Activated CD4-positive, alpha-beta T cell treated with anti-CD3 and anti-CD28 coated beads for 24 hours (primary cell): Measurements from ENCODE around the gene VSX2.
"Not testable (repeated sequence)": the region's sequence is repeated elsewhere in the genome, so short reads cannot be mapped to it uniquely, and the experiment has no call there.

Experiments
- DNase-seq, 2 donors: peaks; one replicate each; pipeline ENCODE4 v3.0.0-alpha.2; 2020; ENCODE audit warnings: low read depth in 2 of 2

The VSX2 gene

DNA sequence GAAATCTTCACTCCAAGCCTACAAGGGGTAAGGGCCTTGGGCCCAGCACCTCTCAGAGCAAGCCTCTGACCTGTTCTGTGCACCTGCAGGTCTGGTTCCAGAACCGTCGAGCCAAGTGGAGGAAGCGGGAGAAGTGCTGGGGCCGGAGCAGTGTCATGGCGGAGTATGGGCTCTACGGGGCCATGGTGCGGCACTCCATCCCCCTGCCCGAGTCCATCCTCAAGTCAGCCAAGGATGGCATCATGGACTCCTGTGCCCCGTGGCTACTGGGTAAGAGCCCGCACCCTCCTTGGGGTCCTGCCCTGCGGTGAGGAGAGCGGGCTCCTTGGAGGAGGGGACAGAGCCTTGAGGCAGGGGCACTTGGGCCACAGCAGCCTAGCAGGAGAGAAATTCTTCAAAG is 20.3 kb downstream of the VSX2 start:
- no peak for DNase-seq

DNA sequence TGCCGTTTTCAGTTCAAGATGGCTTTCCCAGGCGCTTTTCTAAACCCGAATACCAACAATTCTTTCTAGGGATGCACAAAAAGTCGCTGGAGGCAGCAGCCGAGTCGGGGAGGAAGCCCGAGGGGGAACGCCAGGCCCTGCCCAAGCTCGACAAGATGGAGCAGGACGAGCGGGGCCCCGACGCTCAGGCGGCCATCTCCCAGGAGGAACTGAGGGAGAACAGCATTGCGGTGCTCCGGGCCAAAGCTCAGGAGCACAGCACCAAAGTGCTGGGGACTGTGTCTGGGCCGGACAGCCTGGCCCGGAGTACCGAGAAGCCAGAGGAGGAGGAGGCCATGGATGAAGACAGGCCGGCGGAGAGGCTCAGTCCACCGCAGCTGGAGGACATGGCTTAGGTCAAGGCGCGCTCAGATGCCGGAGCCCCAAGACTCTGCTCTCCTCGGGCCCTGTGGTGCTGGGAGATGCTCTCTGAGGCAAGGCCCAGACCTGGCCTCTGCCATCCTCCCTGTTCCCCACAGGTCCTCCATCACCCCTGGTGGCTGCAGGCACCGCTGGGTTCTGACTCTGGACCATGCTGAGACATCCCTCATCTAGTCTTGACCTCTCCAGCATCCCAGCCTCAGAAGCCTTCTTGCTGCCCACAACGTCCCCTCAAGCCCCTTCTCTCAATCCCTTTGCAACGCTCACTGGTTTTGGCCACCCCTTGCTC is 21.4 kb downstream of the VSX2 start:
- no peak for DNase-seq

DNA sequence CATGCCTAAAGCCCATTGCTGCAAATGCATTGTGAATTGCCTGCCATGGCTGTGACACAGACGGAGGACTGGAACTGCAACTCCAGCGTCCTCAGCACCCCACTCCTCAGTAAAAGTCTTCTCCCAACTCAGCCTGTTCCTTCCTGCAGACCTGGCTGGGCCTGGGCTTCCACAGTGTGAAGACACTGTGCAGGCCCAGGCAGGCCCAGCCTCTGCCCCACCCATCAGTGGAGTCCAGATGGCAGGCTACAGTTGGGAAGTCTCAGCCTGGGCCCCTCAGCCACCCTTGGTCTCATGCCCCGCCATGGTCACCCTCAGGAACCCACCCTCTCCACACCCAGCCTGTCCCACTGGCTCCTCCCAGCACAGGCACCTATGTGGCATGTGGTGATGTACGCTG is 22.0 kb downstream of the VSX2 start:
- DNase-seq: no peak

GRCh38 chr14:74262076-74262475 is 22.8 kb downstream of the VSX2 start:
- no peak for DNase-seq

GRCh38 chr14:74263181-74263580 is 23.9 kb downstream of the VSX2 start:
- no peak for DNase-seq

GRCh38 chr14:74263921-74264320 is 24.7 kb downstream of the VSX2 start:
- DNase-seq: no peak

DNA sequence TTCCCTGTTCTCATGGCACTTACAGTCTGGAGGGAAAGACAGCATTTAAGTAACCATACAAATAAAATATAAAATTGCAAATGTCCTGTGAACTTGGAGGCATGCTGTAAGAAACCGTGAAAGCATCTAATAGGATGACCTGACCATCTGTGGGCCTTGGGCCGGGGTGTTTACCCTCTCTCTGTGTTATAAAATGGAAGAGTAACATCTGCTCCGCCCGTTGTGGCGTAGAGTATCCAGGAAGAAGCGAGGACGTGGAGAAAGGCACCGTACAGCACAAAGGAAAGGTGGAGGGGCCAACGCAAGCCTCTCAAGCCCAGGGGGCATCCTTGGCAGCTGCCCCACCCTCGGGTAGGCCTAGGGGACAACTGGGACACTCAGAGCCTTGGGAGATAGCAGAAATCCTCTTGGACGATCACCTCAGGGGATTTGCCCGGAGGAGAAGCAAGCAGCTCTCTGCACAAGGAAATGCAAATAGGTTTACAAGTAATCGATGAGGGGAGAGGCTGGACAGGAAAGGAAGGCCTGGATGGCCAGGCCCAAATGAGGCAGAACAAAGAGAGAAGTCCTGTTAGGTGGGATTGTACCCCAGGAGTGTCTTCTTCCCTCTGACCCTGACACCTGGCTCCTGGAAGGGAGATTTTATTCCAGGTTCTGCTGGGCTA is 26.2 kb downstream of the VSX2 start:
- no peak for DNase-seq

DNA sequence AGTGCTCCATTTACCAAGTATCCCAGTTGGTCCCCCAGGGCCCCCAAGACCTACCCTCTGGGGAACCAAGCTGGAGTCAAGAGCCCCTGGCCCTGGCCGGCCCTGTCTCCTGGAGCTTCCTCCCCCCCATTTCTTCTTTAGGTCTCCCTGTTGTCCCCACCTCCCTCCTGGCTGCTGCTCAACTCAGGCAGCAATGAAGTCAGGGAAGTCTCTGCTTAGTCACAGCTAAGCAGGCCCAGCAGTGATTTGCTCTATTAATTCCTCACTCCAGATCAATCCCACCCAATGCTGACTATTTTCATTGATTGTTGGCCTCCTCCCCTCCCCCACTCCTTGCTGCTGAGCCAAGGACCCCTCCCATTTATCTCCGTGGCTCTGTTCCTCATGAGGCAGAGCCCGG is 28.3 kb downstream of the VSX2 start:
- no peak for DNase-seq

GRCh38 chr14:74270382-74271177 is 31.3 kb downstream of the VSX2 start:
- DNase-seq: not testable (repeated sequence)

GRCh38 chr14:74271365-74271764 is 32.1 kb downstream of the VSX2 start:
- no peak for DNase-seq

DNA sequence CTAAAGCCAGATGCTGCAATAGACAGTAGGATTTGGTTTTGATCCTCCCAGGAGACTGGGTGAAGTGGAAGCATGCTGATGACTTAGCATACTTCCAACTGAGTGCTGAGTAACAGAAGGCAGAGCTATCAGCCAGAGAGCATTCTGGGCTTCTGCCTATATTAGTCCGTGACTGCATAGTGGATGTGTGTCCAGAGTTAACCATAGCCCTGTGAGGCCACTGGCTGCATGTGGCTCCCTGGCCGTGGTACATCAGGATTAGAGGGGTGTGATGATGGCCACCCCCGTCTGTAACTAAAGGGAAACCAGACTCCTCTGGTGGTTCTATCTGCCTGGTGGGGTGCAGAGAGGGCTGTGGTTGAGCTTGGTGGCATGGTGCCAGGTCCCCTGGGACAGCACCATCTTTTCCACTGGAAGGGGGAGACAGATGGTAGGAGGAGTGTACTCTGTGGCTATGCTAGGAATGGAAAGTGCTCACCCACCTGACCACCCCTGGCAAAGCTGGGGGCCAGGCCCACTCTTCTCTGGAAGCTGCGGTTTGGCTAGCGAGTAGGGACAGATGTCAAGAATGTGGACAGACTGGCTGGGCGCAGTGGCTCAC is 36.1 kb downstream of the VSX2 start:
- no peak for DNase-seq

DNA sequence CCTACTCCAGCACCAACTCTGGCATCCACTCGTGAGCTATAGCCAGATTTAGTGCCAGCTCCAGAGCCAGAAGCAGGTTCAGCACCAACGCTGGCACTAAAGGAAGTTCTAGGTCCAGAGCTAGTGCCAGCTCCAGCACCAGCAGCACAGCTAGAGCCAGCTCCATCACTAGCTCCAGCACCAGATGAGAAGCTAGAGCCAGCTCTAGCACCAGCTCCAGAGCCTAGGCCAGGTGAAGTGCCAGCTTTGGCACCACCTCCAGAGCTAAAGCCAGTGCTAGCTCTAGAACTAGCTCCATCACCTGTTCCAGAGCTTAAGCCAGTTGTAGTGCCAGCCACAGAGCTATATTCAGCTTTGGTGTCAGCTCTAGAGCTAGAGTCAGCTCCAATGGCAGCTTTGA is 38.8 kb downstream of the VSX2 start:
- DNase-seq: no peak

- no peak for DNase-seq
Measured at GRCh38 chr14:74281069-74281468, 41.8 kb downstream of the VSX2 start.

DNA sequence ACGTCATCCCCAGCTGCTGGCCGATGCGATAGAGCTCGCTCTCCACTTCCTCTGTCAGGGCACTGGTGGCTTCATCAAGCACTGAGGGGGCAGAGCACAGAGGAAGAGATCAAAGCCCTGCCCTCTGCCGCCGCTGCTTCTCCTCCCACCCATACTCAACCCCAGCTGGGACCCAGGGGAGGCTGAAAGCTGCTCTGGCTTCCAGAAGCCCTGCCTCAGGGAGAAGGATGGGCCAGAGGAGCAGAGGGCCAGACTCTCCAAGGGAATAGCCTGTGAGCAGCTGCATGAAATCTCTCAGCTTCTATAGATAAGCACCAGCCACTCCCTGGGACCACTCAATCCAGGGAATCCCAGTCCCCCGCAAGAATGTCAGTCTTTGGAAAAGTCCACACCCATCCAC is 47.5 kb downstream of the VSX2 start:
- no peak for DNase-seq

- no peak for DNase-seq
Measured at GRCh38 chr14:74289801-74290200, 50.6 kb downstream of the VSX2 start.

DNA sequence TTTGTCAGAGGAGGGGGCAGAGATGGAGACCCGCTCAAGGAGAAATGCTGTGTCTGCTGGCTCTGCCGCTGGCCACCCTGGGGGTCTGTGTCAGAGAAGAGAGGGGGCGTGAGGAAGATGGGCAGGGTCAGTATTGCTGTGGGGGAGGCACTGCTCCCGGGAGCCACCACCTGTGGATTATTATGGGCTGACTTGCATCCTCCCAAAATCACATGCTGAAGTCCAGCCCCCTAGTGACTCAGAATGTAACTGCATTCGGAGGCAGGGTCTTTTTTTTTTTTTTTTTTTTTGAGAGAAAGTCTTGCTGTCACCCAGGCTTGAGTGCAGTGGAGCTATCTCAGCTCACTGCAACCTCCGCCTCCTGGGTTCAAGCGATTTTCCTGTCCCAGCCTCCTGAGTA is 51.2 kb downstream of the VSX2 start:
- DNase-seq: no peak

- DNase-seq: no peak
Measured at GRCh38 chr14:74292061-74292460, 52.8 kb downstream of the VSX2 start.

GRCh38 chr14:74293606-74294005 is 54.4 kb downstream of the VSX2 start:
- DNase-seq: no peak

- no peak for DNase-seq
Measured at GRCh38 chr14:74296037-74296467, 56.8 kb downstream of the VSX2 start.

- no peak for DNase-seq
Measured at GRCh38 chr14:74297986-74298385, 58.7 kb downstream of the VSX2 start.

DNA sequence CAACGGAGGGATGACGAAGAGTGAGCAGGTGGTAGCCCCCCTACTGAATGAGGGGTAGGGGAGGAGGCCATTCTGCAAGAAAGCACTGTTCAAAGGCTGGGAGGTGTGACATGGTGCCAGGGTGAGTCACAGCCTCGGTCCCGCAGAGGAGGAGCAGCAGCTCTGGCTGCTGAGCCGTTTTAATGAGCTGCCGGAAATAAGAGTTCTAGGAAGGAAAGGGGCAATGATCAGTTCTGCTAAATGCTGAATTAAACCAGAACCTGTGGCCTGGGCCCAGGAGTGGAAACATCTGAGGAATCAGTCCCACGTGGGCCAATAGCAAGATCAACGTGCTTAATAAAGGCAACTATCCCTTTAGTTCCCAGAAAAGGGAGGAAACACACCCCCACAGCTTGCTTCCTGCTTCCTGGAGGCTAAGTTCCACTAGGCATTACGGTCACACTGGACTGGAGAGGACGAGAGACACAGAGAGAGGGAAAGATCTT is 59.9 kb downstream of the VSX2 start:
- DNase-seq: no peak

DNA sequence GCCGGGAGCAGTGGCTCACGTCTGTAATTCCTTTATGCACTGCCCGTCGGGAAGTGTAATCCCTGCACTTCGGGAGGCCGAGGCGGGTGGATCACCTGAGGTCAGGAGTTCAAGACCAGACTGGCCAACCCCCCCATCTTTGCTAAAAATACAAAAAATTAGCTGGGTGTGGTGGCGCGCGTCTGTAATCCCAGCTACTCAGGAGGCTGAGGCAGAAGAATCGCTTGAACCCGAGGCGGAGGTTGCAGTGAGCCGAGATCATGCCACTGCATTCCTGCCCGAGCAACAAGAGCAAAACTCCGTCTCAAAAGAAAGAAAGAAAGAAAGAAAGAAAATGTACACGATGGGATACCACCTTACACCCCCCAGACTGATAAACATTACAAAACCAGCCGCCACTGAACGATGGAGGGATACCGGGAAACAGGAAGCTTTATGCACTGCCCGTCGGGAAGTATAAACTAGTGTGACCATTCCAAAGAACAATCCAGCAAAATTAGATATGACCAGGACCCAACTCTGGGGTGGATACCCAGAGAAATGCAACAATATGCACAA is 62.4 kb downstream of the VSX2 start:
- DNase-seq: no peak
